ENCODE data around the gene NKX6-1. TPM values are rescaled to one million over a fixed set of nuclear protein-coding genes. Genes with fewer than 3 reads are reported as not detected.

NKX6-1 gene
- polyA plus RNA-seq, 1 donor from 2014 or later = 20.1 TPM

- no peaks in the 10 kb centered on the region for H3F3A ChIP-seq (ENCODE audit: insufficient read depth, low read length, poor library complexity, severe bottlenecking)
- H3K4me2 ChIP-seq (ENCODE audit: low read length) = no peak overlapping the region
- H3K9me2 ChIP-seq (ENCODE audit: insufficient read depth, low read length) = no peaks in the 10 kb centered on the region
- H2AFZ ChIP-seq (ENCODE audit: low read depth, low read length) = no peak overlapping the region
- TF ChIP-seq, protein P1, sequence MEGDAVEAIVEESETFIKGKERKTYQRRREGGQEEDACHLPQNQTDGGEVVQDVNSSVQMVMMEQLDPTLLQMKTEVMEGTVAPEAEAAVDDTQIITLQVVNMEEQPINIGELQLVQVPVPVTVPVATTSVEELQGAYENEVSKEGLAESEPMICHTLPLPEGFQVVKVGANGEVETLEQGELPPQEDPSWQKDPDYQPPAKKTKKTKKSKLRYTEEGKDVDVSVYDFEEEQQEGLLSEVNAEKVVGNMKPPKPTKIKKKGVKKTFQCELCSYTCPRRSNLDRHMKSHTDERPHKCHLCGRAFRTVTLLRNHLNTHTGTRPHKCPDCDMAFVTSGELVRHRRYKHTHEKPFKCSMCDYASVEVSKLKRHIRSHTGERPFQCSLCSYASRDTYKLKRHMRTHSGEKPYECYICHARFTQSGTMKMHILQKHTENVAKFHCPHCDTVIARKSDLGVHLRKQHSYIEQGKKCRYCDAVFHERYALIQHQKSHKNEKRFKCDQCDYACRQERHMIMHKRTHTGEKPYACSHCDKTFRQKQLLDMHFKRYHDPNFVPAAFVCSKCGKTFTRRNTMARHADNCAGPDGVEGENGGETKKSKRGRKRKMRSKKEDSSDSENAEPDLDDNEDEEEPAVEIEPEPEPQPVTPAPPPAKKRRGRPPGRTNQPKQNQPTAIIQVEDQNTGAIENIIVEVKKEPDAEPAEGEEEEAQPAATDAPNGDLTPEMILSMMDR (IDR thresholded peaks at IDR 0.05; ENCODE audit: poor library complexity, severe bottlenecking) = peak; percentile 7
- TF ChIP-seq POLR2AphosphoS5 (IDR thresholded peaks at IDR 0.05) = no peak
- no peak for TF ChIP-seq MXI1 (conservative IDR thresholded peaks at IDR 0.05; ENCODE audit: poor library complexity, severe bottlenecking)
- peak; percentile 38 for TF ChIP-seq SMC3 (conservative IDR thresholded peaks at IDR 0.05; ENCODE audit: poor library complexity)
- no peak for TF ChIP-seq TAF1 (IDR thresholded peaks at IDR 0.05; ENCODE audit: low read depth)
- TF ChIP-seq REST (IDR thresholded peaks at IDR 0.05; ENCODE audit: borderline replicate concordance) = no peak
- TF ChIP-seq EZH2 (IDR thresholded peaks at IDR 0.05; ENCODE audit: borderline replicate concordance, insufficient read depth, low read length, poor library complexity, severe bottlenecking) = peak; percentile 94
- peak; percentile 52 for TF ChIP-seq RAD21 (conservative IDR thresholded peaks at IDR 0.05)
- TF ChIP-seq EP300 (conservative IDR thresholded peaks at IDR 0.05; ENCODE audit: poor library complexity, severe bottlenecking) = no peak
- H3K9ac ChIP-seq (ENCODE audit: low read length) = peak overlapping the region; percentile 44
- H3K27ac ChIP-seq (ENCODE audit: low read length) = peak overlapping the region; percentile 37
- peaks cover 100% of the 10 kb centered on the region for H3K27me3 ChIP-seq (ENCODE audit: insufficient read depth, low read depth, low read length)
- peak overlapping the region; percentile 61 for H3K4me3 ChIP-seq (ENCODE audit: low read length)
- H4K20me1 ChIP-seq (ENCODE audit: insufficient read depth) = no peaks in the 10 kb centered on the region
- no peaks in the 10 kb centered on the region for H3K79me2 ChIP-seq (replicated peaks; ENCODE audit: insufficient read depth, low read length)
- H3K9me3 ChIP-seq (ENCODE audit: low read length) = no peaks in the 10 kb centered on the region
- H3K36me3 ChIP-seq (ENCODE audit: insufficient read depth, low read length) = no peaks in the 10 kb centered on the region
These were observed 5.8 kb downstream of the NKX6-1 start for GRCh38 chr4:84493092-84493850.

GRCh38 chr4:84492737-84493091 lies 6.4 kb downstream of the NKX6-1 start:
- H2AFZ ChIP-seq (ENCODE audit: low read depth, low read length) = no peak overlapping the region
- peak overlapping the region; percentile 44 for H3K9ac ChIP-seq (ENCODE audit: low read length)
- TF ChIP-seq REST (IDR thresholded peaks at IDR 0.05; ENCODE audit: borderline replicate concordance) (no peak), MXI1 (conservative IDR thresholded peaks at IDR 0.05; ENCODE audit: poor library complexity, severe bottlenecking) (no peak), EP300 (conservative IDR thresholded peaks at IDR 0.05; ENCODE audit: poor library complexity, severe bottlenecking) (no peak), RAD21 (conservative IDR thresholded peaks at IDR 0.05) (no peak), EZH2 (IDR thresholded peaks at IDR 0.05; ENCODE audit: borderline replicate concordance, insufficient read depth, low read length, poor library complexity, severe bottlenecking) (no peak), POLR2AphosphoS5 (IDR thresholded peaks at IDR 0.05) (no peak), SMC3 (conservative IDR thresholded peaks at IDR 0.05; ENCODE audit: poor library complexity) (no peak), TAF1 (IDR thresholded peaks at IDR 0.05; ENCODE audit: low read depth) (no peak)
- TF ChIP-seq, protein P1 (IDR thresholded peaks at IDR 0.05; ENCODE audit: poor library complexity, severe bottlenecking) = no peak
- peak overlapping the region; percentile 37 for H3K27ac ChIP-seq (ENCODE audit: low read length)
- H3K4me3 ChIP-seq (ENCODE audit: low read length) = peak overlapping the region; percentile 61
- no peaks in the 10 kb centered on the region for H3K9me3 ChIP-seq (ENCODE audit: low read length)
- no peaks in the 10 kb centered on the region for H3K9me2 ChIP-seq (ENCODE audit: insufficient read depth, low read length)
- no peak overlapping the region for H3K4me2 ChIP-seq (ENCODE audit: low read length)
- H4K20me1 ChIP-seq (ENCODE audit: insufficient read depth) = no peaks in the 10 kb centered on the region
- H3K27me3 ChIP-seq (ENCODE audit: insufficient read depth, low read depth, low read length) = peaks cover 100% of the 10 kb centered on the region
- H3K36me3 ChIP-seq (ENCODE audit: insufficient read depth, low read length) = no peaks in the 10 kb centered on the region
- H3F3A ChIP-seq (ENCODE audit: insufficient read depth, low read length, poor library complexity, severe bottlenecking) = no peaks in the 10 kb centered on the region
- H3K79me2 ChIP-seq (replicated peaks; ENCODE audit: insufficient read depth, low read length) = no peaks in the 10 kb centered on the region
